Osteoblast (primary cell): ENCODE measurements around the gene ZNF735. TPM values are rescaled to one million over a fixed set of nuclear protein-coding genes. Genes with fewer than 3 reads are reported as not detected.
A peak's percentile ranks its signal among the peaks of the same experiment; 100 is the strongest.

Source experiments
- DNase-seq: peaks from one replicate; pipeline ENCODE4 v3.0.0; 2011; ENCODE audit warnings: low spot score, mixed read lengths; ENCODE audit not compliant: insufficient read length; ENCODE audit errors: missing footprints
- H2AFZ ChIP-seq: 2 replicates; pipeline ENCODE4 v1.6.0; 2011; ENCODE audit warnings: mild to moderate bottlenecking, low read length
- H3K27ac ChIP-seq: 2 replicates; pipeline ENCODE4 v1.5.1; 2011; ENCODE audit warnings: mild to moderate bottlenecking, low read depth, low read length, moderate library complexity
- H3K27me3 ChIP-seq: 2 replicates; pipeline ENCODE4 v1.6.0; 2012; ENCODE audit warnings: mild to moderate bottlenecking, control low read depth, inconsistent platforms, low read length, moderate library complexity; ENCODE audit not compliant: insufficient read depth
- H3K36me3 ChIP-seq: 2 replicates; pipeline ENCODE4 v1.5.1; 2011; ENCODE audit warnings: mild to moderate bottlenecking, low read length, control low read depth, moderate library complexity; ENCODE audit not compliant: insufficient read depth
- H3K4me1 ChIP-seq: 2 replicates; pipeline ENCODE4 v1.5.1; 2011; ENCODE audit warnings: mild to moderate bottlenecking, low read length, control low read depth, moderate library complexity; ENCODE audit not compliant: insufficient read depth
- H3K4me2 ChIP-seq: 2 replicates; pipeline ENCODE4 v1.6.0; 2011; ENCODE audit warnings: mild to moderate bottlenecking, low read length; ENCODE audit not compliant: insufficient read depth
- H3K4me3 ChIP-seq: fragments of 200-600 bp; sonication (generic); 3 replicates; pipeline ENCODE4 v1.5.1; 2012; ENCODE audit warnings: mild to moderate bottlenecking, low read length, inconsistent platforms; ENCODE audit not compliant: insufficient read depth
- H3K79me2 ChIP-seq: 2 replicates; pipeline ENCODE4 v1.6.0; 2012; ENCODE audit warnings: mild to moderate bottlenecking, low read length, control low read depth, inconsistent platforms; ENCODE audit not compliant: insufficient read depth
- H3K9me3 ChIP-seq: 2 replicates; pipeline ENCODE4 v1.5.1; 2011; ENCODE audit warnings: low read depth, low read length, control low read depth
- H4K20me1 ChIP-seq: 2 replicates; pipeline ENCODE4 v1.6.0; 2012; ENCODE audit warnings: mild to moderate bottlenecking, low read length, control low read depth; ENCODE audit not compliant: insufficient read depth
- CTCF ChIP-seq: IDR thresholded peaks from 2 replicates; pipeline ENCODE4 v1.5.1; 2011; ENCODE audit warnings: mild to moderate bottlenecking, low read depth, low read length, moderate library complexity; ENCODE audit errors: extremely low read depth
- total RNA-seq: library from RNA; depleted of rRNA; stranded (reverse); fragments of >200 nt; gene quantifications from 2 replicates; pipeline ENCODE4 v1.2.3, GENCODE V29; 2012

ZNF735 gene
- total RNA-seq, 1 donor: not detected

GRCh38 chr7:64180989-64181388 is 26.0 kb upstream of the ZNF735 start:
- no peak overlapping the region for H3K4me2 ChIP-seq
- H4K20me1 ChIP-seq: no peaks in the 10 kb centered on the region
- peak; percentile 18 for DNase-seq
- H2AFZ ChIP-seq: no peak overlapping the region
- no peak overlapping the region for H3K4me3 ChIP-seq
- no peaks in the 10 kb centered on the region for H3K79me2 ChIP-seq
- H3K27ac ChIP-seq: no peak overlapping the region
- no peaks in the 10 kb centered on the region for H3K9me3 ChIP-seq
- peak; percentile 15 for TF ChIP-seq CTCF
- no peaks in the 10 kb centered on the region for H3K4me1 ChIP-seq
- no peaks in the 10 kb centered on the region for H3K36me3 ChIP-seq
- no peaks in the 10 kb centered on the region for H3K27me3 ChIP-seq

- Histone ChIP-seq H3K4me2 (no peak overlapping the region), H3K36me3 (no peaks in the 10 kb centered on the region), H3K27me3 (no peaks in the 10 kb centered on the region), H2AFZ (no peak overlapping the region), H3K4me3 (no peak overlapping the region), H3K9me3 (no peaks in the 10 kb centered on the region), H3K79me2 (no peaks in the 10 kb centered on the region), H3K4me1 (no peaks in the 10 kb centered on the region), H4K20me1 (no peaks in the 10 kb centered on the region), H3K27ac (no peak overlapping the region)
- DNase-seq: peak; percentile 17
- no peak for TF ChIP-seq CTCF
Measured at GRCh38 chr7:64181586-64181985, 25.4 kb upstream of the ZNF735 start.

GRCh38 chr7:64182036-64182790 is 24.8 kb upstream of the ZNF735 start:
- DNase-seq: peak; percentile 8
- H3K9me3 ChIP-seq: no peaks in the 10 kb centered on the region
- no peak overlapping the region for H3K4me3 ChIP-seq
- no peak overlapping the region for H3K4me2 ChIP-seq
- no peaks in the 10 kb centered on the region for H4K20me1 ChIP-seq
- H3K36me3 ChIP-seq: no peaks in the 10 kb centered on the region
- H3K79me2 ChIP-seq: no peaks in the 10 kb centered on the region
- H2AFZ ChIP-seq: no peak overlapping the region
- no peaks in the 10 kb centered on the region for H3K4me1 ChIP-seq
- H3K27ac ChIP-seq: no peak overlapping the region
- no peaks in the 10 kb centered on the region for H3K27me3 ChIP-seq
- no peak for TF ChIP-seq CTCF

- no peak overlapping the region for H3K4me2 ChIP-seq
- no peak overlapping the region for H3K27ac ChIP-seq
- no peak overlapping the region for H3K4me3 ChIP-seq
- no peaks in the 10 kb centered on the region for H3K36me3 ChIP-seq
- no peaks in the 10 kb centered on the region for H3K79me2 ChIP-seq
- peaks cover 3% of the 10 kb centered on the region for H3K9me3 ChIP-seq
- TF ChIP-seq CTCF: peak; percentile 22
- no peaks in the 10 kb centered on the region for H3K4me1 ChIP-seq
- no peaks in the 10 kb centered on the region for H4K20me1 ChIP-seq
- H3K27me3 ChIP-seq: no peaks in the 10 kb centered on the region
- H2AFZ ChIP-seq: no peak overlapping the region
- peak; percentile 43 for DNase-seq
Measured at GRCh38 chr7:64183126-64183742, 23.8 kb upstream of the ZNF735 start.
